NCI-H2029 (cell line): ENCODE data around the gene BBS9.

ENCODE experiments used
- DNase-seq: peaks from one replicate; lab custom pipeline; 2025; lab: John Stamatoyannopoulos, UW

BBS9 gene

DNA sequence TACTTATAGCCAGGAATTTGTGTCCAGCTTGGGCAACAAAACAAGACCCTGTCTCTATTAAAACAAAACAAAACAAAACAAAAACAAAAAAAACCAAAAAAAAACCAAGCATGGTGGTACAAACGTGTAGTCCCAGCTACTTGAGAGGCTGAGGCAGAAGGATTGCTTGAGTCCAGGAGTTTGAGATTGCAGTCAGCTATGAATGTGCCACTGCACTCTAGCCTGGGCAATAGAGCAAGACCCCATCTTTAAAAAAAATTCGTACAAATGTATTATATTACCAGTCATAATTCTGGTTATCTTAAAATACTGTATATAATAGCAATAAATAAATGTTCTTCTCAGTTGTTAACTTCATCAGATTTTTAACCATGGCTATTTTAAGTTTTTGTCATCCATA lies 2.3 kb upstream of the BBS9 start:
- DNase-seq = no peak

DNA sequence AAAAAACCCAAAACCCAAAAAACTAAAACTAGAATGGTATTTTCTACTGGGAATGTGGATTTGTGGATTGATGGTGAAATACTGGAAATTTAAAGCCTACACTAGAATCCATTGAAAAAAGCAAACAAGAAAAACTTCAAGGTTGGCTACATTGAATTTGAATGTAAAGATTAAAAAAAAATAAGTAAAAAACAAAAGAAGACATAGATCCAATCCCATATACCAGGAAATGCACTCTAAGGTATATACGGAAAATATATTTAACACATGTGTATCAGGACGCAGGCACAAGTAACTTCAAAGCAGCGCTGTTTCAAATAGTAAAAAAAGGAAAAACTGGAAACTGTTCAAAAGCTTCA lies 754 bp upstream of the BBS9 start:
- no peak for DNase-seq

DNA sequence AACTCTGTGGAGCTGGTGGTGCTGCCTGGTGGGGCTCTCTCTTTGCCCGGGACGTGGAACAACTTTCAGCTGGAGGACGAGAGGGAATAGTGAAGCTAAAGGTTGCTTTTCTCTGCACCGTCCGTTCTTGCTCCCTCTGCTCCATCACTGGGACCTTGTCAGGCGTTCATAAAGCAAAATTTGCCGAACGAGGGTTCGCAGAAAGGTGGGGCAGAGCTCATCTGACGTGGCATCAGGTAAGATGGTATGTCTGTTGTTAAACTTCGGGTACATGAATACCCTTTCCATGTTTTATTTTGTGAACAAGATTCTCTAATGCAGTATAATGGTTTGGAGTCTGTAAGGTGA lies 416 bp downstream of the BBS9 start:
- no peak for DNase-seq

DNA sequence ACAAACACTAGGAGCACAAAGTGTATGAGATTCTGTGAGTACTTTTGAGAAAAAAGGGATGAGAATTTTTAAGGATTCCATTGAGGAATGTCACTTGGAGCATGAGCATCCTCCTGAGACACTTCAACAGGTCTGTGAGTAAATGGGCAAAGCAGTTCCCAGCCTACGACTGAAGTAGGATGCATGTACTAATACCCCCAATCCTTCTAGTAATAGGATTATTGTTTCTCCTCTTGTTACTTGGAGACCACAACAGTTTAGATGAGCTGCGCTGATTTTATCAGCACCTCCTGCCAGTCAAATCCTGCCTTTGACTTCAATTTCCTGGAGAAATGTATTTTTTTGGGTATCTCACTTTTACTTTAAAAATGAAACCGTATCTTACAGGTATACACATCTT lies 820 bp downstream of the BBS9 start:
- no peak for DNase-seq

DNA sequence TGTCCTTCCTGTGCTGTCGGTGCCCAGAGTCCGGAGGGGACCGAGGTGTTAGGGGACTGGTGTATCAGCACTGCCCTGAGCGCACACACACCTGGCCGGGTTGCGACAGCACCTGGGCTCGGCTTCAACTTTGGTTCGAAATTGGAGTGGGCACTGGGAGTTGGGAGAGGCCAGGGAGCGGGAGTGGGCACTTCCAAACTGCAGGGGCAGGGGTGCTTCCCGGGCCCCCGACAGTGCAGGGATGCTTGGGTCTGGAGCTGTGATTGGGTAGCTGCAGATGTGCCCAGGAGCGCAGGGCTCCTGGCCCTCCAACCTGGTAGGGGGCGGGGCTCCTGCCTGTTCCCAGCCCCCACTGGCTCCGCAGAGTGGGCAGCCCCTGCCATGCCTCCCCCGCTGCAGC lies 7.7 kb downstream of the BBS9 start:
- no peak for DNase-seq

DNA sequence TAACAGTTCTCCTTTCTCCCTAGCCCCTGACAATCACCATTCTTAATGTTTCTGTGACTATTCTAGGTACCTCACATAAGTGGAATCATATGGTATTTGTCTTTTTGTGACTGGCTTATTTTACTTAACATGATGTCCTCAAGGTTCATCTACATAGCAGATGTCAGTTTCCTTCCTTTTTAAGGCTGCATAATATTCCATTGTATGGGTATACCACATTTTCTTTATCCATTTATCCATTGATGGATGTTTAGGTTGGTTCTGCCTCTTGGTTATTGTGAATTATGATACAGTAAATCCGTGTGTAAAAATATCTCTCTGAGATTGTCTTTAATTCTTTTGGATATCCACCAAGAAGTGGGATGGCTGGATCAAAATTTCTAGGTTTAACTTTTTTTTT lies 13.2 kb downstream of the BBS9 start:
- no peak for DNase-seq

DNA sequence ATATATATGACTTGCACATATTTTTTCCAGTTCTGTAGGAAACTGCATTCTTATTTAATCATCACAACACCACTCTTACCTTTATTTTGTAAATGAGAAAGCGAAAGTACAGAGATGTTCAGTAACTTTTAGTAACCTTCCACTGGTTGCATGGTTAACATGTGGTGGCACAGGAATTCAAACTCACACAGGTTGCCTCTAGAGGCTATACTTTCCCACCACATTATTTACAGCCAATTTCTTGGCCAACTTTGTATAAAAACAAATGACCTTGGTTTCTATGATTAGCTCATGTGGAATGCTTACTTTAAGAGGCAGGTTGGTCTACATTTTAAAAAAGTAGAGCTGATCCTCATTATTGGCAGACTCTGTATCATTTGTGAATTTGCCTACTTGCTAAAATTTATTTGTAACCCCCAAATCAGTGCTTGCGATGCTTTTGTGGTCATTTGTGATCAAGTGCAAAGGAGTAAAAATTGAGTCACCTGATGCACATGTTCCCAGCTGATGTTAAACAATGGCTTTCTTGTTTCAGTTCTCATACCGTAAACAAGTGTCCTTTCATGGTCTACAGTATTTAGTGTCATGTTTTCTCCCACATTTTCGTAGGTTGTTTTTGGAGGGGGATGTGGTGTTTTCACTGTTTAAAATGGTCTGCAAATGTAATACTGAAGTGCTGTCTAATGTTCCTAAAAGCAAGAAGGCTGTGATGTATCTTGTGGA lies 14.8 kb downstream of the BBS9 start:
- DNase-seq = no peak

DNA sequence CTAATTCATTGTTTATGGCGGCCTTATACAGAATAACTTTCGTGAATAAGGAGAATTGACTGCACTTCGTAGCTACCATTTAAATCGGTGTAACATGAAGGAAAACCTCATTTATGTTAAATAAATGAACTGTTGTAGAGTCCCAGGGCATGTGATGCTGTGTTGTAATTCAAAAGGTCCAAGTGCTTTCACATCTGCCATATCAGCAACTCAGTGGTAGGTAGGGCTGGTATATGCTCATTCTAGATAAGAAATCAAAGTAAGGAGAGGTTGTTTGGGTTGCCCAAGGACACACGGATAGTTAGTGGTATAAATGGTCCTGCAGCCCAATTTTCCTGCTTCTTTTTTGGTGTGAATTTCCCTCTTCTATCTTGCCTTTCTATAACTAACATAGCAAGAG lies 15.8 kb downstream of the BBS9 start:
- DNase-seq = no peak

DNA sequence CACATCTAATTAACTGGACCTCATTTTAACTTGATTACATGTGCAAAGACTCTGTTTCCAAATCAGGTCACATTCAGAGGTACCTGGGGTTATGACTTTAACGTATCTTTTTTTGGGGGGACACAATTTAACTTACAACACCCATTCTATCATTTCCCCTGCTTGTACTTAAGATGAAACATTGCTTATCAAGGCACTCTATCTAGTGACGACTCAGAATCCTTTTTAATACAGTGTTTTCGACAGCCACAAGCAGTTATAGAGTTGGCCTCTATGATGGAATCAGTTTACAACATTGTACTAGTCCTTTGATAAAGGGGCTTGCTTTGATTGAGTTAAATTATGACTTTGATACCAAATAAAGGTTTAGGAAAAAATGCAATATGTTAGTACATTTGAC lies 22.7 kb downstream of the BBS9 start:
- no peak for DNase-seq

DNA sequence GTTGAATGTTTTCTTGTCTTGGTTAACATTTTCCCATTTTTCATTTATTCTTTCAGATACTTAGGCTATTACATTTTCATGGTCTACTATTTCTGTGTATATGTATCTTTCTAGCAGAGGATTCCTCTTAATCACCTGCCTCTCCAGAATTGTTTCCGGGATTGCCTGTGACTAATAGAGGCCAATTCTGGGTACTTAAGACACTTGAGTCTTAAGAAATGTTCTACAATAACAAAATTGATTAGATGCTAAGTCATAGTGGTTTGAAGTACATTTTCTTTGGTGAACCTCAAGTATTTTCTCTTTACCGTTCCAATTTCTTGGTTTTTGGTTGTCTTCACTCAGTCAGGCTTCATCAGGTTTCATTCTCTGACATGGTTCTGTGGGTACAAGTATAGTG lies 26.4 kb downstream of the BBS9 start:
- no peak for DNase-seq

DNA sequence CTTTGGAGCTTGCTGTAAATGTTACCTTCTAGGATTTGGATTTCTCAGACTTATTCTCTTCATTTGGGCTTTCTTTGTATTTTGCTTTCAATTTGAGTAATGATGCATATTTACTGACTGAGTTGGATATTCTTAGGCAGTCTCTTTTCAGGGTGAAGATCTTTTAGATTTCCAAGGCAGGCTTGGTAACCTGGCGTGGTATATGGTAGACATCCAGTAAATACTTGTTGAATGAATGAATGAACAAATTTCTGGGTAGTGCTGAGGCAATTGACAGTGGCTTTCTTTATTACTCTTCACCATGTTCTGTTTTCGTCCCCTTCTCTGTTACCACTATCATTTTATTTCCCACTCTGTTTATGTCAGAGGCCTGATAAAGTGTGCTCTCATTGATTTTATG lies 27.1 kb downstream of the BBS9 start:
- DNase-seq = no peak

DNA sequence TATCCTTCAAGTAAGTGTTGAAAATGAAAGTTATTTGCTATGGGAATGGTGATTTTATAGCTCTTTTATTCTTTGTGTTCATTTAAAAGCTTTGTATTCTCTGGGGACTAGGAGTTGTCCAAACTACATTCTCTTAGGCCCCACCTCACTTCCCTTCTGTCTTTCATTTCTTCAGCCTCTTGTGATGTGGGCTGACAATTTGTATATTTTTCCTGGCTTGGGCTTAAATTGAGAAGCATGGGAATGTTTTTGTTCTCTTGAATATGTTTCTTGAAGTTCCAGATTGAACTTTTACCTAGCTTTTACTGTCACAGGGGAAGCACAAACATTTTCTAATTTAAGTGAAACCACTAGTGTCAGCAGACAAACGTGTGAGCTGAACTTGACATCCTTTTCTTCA lies 27.9 kb downstream of the BBS9 start:
- DNase-seq = no peak

DNA sequence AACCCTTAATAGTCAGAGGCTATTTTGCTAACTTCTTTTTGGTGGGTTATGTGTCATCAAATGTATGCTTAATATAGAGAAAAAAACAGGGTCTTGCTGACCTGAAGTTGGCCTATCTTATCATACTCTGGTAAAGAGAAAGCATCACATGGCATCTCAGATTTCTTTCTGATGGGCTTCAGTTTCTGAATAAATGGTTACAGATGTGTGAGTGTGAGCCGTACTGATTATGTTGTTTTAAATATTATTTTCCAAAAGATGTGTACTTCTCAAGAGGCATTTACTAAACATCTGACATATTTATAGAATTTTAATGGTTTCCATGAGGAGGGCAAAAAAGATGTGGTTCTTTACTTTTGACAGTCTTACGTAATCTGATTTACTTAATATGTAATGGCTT lies 28.4 kb downstream of the BBS9 start:
- no peak for DNase-seq

DNA sequence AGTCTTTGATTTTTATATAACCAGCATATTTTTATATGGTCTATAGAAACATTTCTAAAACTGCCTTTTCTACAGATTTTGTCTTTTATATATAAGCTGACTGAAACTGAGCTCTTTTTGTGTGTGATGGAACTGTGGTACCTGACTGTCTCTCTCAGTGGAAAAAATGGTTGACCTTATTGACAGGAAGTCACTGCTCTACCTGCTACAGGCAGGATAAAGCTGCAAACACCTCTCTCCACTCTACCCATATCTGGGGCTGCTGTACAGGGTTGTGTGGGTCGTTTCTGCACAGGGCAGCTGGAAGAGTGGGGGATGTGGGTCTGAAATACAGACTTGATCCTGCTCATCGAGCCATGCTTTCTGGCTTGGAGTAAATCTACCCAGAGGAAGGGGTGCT lies 48.5 kb downstream of the BBS9 start:
- DNase-seq = no peak

DNA sequence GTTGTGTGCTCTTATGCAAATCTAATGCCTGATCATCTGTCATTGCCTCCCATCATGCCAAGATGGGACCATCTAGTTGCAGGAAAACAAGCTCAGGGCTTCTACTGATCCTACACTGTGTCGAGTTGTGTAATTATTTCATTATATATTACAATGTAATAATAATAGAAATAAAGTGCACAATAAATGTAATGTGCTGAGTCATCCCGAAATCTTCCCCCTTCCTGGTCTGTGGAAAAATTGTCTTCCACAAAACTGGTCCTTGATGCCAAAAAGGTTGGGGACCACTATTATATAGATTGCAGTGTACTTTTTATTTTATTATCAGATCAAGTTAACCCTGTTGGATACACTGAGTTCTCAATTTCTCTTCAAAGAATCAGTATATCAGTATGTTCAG lies 50.2 kb downstream of the BBS9 start:
- no peak for DNase-seq

DNA sequence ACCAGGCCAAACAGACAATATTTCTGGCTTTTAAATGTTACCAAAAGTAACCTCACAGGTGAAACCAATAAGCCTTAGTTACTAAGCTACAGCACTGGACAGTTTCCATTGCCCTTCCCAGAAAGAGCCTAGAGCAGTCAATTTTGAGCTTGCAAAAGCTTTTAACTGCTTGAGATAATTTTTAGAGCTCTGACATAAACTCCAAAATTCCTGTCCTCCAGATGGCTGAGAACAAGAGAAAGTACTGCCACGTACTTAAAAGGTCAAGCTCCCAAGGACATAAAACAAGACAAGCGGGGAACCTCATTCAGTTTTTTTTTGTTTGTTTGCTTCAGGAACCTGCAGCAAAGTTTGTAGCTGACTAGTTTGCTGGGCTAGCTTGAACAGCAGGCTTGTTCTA lies 54.1 kb downstream of the BBS9 start:
- DNase-seq = no peak

DNA sequence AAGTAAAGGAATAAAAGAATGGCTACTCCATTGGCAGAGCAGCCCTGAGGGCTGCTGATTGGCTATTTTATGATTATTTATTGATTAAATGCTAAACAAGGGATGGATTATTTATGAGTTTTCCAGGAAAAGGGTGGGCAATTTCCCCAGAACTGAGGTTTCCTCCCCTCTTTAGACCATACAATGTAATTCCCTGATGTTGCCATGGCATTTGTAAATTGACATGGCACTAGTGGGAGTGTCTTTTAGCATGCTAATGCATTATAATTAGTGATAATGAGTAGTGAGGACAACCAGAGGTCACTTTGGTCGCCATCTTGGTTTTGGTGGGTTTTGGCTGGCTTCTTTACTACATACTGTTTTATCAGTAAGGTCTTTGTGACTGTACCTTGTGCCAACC lies 55.5 kb downstream of the BBS9 start:
- no peak for DNase-seq

DNA sequence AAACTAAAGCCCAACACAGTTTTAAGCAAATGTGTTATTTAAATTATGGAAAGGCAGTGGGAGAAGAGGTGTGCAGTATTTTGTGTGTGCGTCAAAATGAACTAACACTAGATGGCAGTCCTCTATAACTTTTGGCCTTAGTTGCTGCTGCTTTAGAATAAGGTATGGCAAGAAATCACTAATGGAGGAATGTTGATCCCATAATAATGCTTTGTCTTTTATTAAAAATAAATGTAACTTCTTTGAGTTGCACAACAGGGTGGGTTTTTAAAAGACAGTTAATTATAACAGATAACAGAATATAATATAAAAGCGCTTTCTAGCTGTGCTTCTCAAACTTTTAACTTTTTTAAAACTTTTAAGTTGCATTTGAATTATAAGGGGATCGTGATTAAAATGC lies 56.4 kb downstream of the BBS9 start:
- peak; percentile 35 for DNase-seq

DNA sequence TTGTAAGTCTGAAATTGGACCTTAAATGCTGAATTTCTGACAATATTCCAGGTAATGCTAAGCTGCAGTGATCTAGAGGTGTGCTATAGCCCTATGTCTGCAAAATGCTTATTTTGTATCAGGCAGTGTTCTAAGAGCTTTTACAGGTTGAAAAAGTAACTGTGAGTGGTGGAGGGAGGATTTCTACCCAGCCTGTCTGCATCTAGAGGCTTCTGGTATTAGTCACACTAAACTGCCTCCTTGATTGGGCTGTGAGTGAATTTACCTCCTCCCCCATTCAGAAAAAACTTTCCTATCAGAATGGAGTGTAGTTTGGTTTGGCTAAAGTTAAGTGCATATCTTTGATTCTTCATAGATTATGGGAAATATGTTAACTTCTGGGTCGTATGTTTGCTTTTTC lies 56.8 kb downstream of the BBS9 start:
- DNase-seq = no peak

DNA sequence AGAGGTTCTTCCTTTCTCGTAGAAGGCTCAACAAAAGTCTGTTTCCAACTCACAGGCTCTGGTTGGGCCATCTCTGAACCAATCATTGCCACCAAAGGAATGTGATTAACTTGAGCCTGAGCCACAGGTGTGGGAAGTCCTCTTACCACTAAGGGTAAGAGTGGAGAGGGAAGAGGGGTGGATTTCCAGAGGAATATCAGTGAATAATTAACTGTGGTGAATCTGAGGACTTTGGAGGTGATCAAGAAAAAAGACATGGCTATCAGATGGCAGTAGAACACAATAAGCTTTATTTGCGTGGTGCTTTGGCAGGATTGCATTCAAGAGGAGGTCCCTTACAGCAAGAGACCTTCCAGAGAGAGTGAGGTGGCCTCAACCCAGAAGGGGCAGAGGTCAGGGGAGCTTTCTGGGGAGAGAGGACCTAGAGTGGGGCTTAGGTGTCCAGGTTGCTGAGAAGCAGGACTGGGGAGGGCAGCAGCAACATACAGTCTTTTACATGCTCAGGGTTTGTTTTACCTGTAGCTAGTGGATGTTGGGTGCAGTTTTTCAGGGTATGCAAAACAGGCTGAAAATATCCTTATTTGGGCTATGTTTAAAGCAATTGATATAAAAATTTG lies 61.4 kb downstream of the BBS9 start:
- no peak for DNase-seq

DNA sequence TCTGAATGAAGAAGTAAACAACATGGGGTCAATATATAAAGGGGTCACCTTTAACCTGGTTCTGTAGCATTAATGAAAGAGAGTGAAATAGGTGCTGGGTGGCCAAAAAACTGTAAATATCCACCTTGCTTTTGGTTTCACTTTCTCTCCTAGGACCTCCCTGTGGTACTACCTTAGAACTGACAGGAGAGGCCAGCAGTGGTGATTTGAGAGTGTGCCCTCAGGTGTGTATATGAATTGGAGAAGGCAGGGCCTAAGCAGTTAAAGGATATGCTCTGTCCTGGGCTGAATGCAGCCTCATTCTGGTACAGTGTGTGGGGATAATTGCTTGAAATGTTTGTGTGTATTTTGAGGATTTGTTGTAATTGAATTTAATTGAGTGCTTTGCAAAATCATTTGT lies 62.0 kb downstream of the BBS9 start:
- peak; percentile 74 for DNase-seq

DNA sequence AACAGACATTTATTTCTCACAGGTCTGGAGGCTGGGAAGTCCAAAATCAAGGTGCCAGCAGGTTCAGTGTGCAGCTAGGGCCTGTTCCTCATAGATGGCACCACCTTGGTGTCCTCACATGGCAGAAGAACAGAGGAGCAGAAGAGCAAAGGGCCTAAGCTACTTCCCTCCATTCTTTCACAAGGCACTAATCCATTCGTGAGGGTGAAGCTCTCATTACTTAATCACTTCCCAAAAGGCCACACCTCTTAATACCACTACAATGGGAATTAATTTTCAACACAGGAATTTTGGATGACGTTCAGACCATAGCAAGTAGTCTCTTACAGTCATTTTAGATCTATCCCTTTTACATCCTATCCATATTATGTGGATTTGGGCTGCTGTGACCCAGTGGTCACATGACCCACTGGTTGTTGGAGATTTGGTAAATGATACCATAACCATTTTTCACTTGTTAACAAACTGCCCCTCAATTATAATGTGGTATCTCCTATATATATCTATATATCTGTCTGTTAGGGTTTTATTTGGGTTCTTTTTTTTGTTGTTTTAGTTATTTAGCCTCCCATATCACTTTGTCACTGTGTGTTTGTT lies 63.4 kb downstream of the BBS9 start:
- DNase-seq = no peak

DNA sequence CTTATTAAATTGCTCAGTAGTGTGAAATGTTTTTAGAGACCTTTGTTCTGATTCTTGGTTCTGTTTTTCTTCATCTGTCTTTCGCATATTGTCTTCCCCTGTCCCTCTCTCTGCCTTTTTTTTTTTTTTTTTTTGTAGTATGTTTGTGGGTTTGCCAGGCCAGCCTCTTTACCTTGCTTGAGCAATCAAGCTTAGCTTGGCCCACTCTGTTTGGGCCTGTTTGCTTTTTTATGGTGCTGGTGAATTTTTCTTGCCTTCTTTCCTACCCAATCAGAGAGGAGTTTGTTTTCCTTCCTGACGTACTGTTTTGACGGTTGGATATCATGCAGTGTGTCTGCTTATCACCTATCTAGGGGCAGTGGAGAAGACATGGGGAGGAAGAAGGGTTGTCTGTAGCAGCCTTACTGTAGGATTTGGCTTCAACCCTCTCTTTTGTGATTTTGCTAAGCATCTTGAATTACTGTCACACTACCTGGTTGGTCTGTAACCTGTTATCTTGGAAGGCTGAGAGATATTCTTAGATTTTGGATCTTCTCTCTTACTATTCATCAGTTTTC lies 64.0 kb downstream of the BBS9 start:
- DNase-seq = peak; percentile 75

DNA sequence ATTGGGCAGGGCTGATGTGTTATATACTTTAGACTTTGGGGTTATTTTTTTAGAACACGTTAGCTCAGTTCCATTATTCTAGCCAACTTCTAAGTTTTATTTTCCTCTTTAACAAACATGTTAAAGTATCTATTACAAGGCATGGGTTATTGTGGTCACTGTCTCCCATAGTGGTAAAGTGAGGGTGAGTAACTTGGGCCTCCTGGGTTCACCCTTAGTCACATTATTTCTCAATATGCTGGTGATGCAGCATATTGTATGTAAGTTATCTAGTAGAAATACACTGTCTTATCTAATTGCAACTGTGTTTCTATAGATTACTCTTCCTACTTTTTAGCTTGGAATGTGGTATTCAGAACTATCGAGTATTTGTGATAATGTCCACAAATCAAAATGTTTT lies 65.9 kb downstream of the BBS9 start:
- no peak for DNase-seq
